H1 (cell line): ENCODE measurements around the gene ZNF618. TPM values are rescaled to one million over a fixed set of nuclear protein-coding genes. Genes with fewer than 3 reads are reported as not detected.

Experiments used
- ATF3 ChIP-seq: IDR thresholded peaks from 2 replicates; pipeline ENCODE4 v1.6.1; 2011; ENCODE audit warnings: low read depth, mild to moderate bottlenecking, low read length; ENCODE audit not compliant: insufficient read depth
- HDAC2 ChIP-seq, 2 experiments: fragments of 300-600 bp in 1 of 2; sonication (generic) in 1 of 2; IDR thresholded peaks; 2 replicates each; pipeline ENCODE4 v1.6.1; 2011 to 2012; ENCODE audit warnings: low read depth in 2 of 2, low read length in 2 of 2, mild to moderate bottlenecking in 2 of 2, moderate library complexity in 2 of 2, borderline replicate concordance in 1 of 2, inconsistent platforms in 1 of 2
- HDAC6 ChIP-seq: IDR thresholded peaks from one replicate; pipeline ENCODE4 v1.7.1; 2012; ENCODE audit warnings: low read depth, mild to moderate bottlenecking, inconsistent platforms, low read length, moderate library complexity
- TBP ChIP-seq: IDR thresholded peaks from 2 replicates; pipeline ENCODE4 v1.6.1; 2011; ENCODE audit warnings: low read depth, low read length, improper control_type of control experiment
- polyA plus RNA-seq, 7 experiments: library from polyadenylated mRNA; depleted of rRNA in 3 of 7; stranded (reverse) in 5 of 7; unstranded in 2 of 7; fragments of >200 nt in 5 of 7; fragments of 200-250 nt in 2 of 7; gene quantifications; 1 replicate in 5 of 7; 2 replicates in 1 of 7; 4 replicates in 1 of 7; pipeline versions ENCODE4 v1.2.1 to v1.2.3, GENCODE V29; 2011 to 2013; ENCODE audit warnings: missing spikeins in 2 of 7, mixed read lengths in 2 of 7
- total RNA-seq: library from RNA; stranded (reverse); fragmentation: NEBNext Ultra II Directional; extraction: Animal tissue kit (Norgen Biotek cat#: 25700); gene quantifications from 2 replicates; pipeline ENCODE4 v1.2.1, GENCODE V29; 2021

ZNF618 gene
- total and polyA plus RNA-seq, 2 of the 8 experiments (the other 6 are each of a cell fraction or from before 2014, with no cell fraction given), result 9.6 to 28.5 TPM

- TF ChIP-seq ATF3 (no peak), HDAC6 (no peak), HDAC2 (IDR thresholded peaks at IDR 0.05; ENCODE audit: borderline replicate concordance in 1 of 2, low read depth in 2 of 2, low read length in 2 of 2) (no peak), TBP (no peak)
Measured at GRCh38 chr9:113999256-114000062, 123.3 kb downstream of the ZNF618 start (continued).
